OCI-LY1 (cell line): ENCODE measurements around the gene GRIK3.

Experiments used
- H2AFZ ChIP-seq: fragments of 200-600 bp; sonication (generic), shearing (Covaris generic); 2 replicates; pipeline ENCODE4 v1.6.0; 2014; ENCODE audit warnings: antibody characterized with exemption, mild to moderate bottlenecking, low read length
- H3F3A ChIP-seq: fragments of 200-600 bp; sonication (generic), shearing (Covaris generic); 2 replicates; pipeline ENCODE4 v1.6.0; 2014; ENCODE audit warnings: mild to moderate bottlenecking, antibody characterized with exemption, low read length, moderate library complexity; ENCODE audit not compliant: insufficient read depth
- H3K27ac ChIP-seq: fragments of 200-600 bp; sonication (generic); 2 replicates; pipeline ENCODE4 v1.5.1; 2014; ENCODE audit warnings: low read length, mixed run types, mild to moderate bottlenecking, low read depth; ENCODE audit not compliant: poor library complexity, severe bottlenecking
- H3K27me3 ChIP-seq: fragments of 200-600 bp; sonication (generic); 2 replicates; pipeline ENCODE4 v1.6.0; 2014; ENCODE audit warnings: antibody characterized with exemption, mild to moderate bottlenecking, low read length, moderate library complexity; ENCODE audit not compliant: insufficient read depth
- H3K36me3 ChIP-seq: fragments of 200-600 bp; sonication (generic); 2 replicates; pipeline ENCODE4 v1.6.1; 2014; ENCODE audit warnings: mild to moderate bottlenecking, antibody characterized with exemption, low read length, moderate library complexity, mixed read lengths; ENCODE audit not compliant: insufficient read depth
- H3K4me1 ChIP-seq: fragments of 200-600 bp; sonication (generic); 2 replicates; pipeline ENCODE4 v1.5.1; 2014; ENCODE audit warnings: mild to moderate bottlenecking, low read length, moderate library complexity; ENCODE audit not compliant: insufficient read depth, severe bottlenecking
- H3K4me2 ChIP-seq: fragments of 200-600 bp; sonication (generic), shearing (Covaris generic); 2 replicates; pipeline ENCODE4 v1.6.1; 2014; ENCODE audit warnings: low read length
- H3K4me3 ChIP-seq: fragments of 200-600 bp; sonication (generic); 2 replicates; pipeline ENCODE4 v1.5.1; 2014; ENCODE audit warnings: low read length, low read depth, mild to moderate bottlenecking, mixed read lengths; ENCODE audit not compliant: poor library complexity, severe bottlenecking
- H3K79me2 ChIP-seq: fragments of 200-600 bp; shearing (Covaris generic); 2 replicates; pipeline ENCODE4 v1.6.1; 2016; ENCODE audit warnings: mixed run types, low read length, mixed read lengths; ENCODE audit not compliant: insufficient read depth
- H3K9ac ChIP-seq: fragments of 200-600 bp; sonication (generic), shearing (Covaris generic); 2 replicates; pipeline ENCODE4 v1.6.1; 2014; ENCODE audit warnings: mild to moderate bottlenecking, low read length, mixed read lengths
- H3K9me2 ChIP-seq: fragments of 200-600 bp; sonication (generic), shearing (Covaris generic); 2 replicates; pipeline ENCODE4 v1.6.1; 2014; ENCODE audit warnings: low read depth, mild to moderate bottlenecking, low read length, mixed read lengths
- H3K9me3 ChIP-seq: fragments of 200-600 bp; shearing (Covaris generic); 2 replicates; pipeline ENCODE4 v1.6.1; 2014; ENCODE audit warnings: low read length, mixed read lengths
- H4K20me1 ChIP-seq: fragments of 200-600 bp; sonication (generic), shearing (Covaris generic); 2 replicates; pipeline ENCODE4 v1.6.0; 2016; ENCODE audit warnings: mild to moderate bottlenecking, low read length; ENCODE audit not compliant: insufficient read depth
- CTCF ChIP-seq: fragments of 200-600 bp; sonication (generic), shearing (Covaris generic); IDR thresholded peaks from 2 replicates; pipeline ENCODE4 v1.5.1; 2017; ENCODE audit warnings: mild to moderate bottlenecking, antibody characterized with exemption, low read length, moderate library complexity, mixed read lengths
- EZH2 ChIP-seq: fragments of 200-600 bp; sonication (generic), shearing (Covaris generic); IDR thresholded peaks from 2 replicates; pipeline ENCODE4 v1.8.0; 2017; ENCODE audit warnings: borderline replicate concordance, mixed run types, mild to moderate bottlenecking, antibody characterized with exemption, low read length, moderate library complexity, mixed read lengths

The GRIK3 gene

GRCh38 chr1:36824390-36824861, 209.9 kb downstream of the GRIK3 start:
- H3K27me3 ChIP-seq, result 0 out of 2 replicates have a peak, but pooled peaks cover 6% of the 10 kb centered on the region
- H3K27ac ChIP-seq, result no peak overlapping the region
- H3K9me2 ChIP-seq, result no peaks in the 10 kb centered on the region
- no peak overlapping the region for H3K4me2 ChIP-seq
- H3K79me2 ChIP-seq, result no peaks in the 10 kb centered on the region
- H3K4me3 ChIP-seq, result no peak overlapping the region
- no peaks in the 10 kb centered on the region for H4K20me1 ChIP-seq
- no peak overlapping the region for H2AFZ ChIP-seq
- H3K9me3 ChIP-seq, result no peaks in the 10 kb centered on the region
- H3K4me1 ChIP-seq, result no peaks in the 10 kb centered on the region
- H3K9ac ChIP-seq, result no peak overlapping the region
- H3K36me3 ChIP-seq, result no peaks in the 10 kb centered on the region
- H3F3A ChIP-seq, result no peaks in the 10 kb centered on the region
- no peak for TF ChIP-seq CTCF
- TF ChIP-seq EZH2, result no peak

- Histone ChIP-seq H3K36me3 (no peaks in the 10 kb centered on the region), H3K4me2 (no peak overlapping the region), H3K9me3 (no peaks in the 10 kb centered on the region), H3K27ac (no peak overlapping the region), H4K20me1 (no peaks in the 10 kb centered on the region), H2AFZ (no peak overlapping the region), H3K4me3 (no peak overlapping the region), H3K79me2 (no peaks in the 10 kb centered on the region), H3K27me3 (0 out of 2 replicates have a peak, but pooled peaks cover 6% of the 10 kb centered on the region), H3K9ac (no peak overlapping the region), H3K4me1 (no peaks in the 10 kb centered on the region), H3F3A (no peaks in the 10 kb centered on the region), H3K9me2 (no peaks in the 10 kb centered on the region)
- TF ChIP-seq EZH2 (no peak), CTCF (no peak)
These were observed 211.7 kb downstream of the GRIK3 start for GRCh38 chr1:36822648-36823047.

GRCh38 chr1:36821386-36821785, 212.9 kb downstream of the GRIK3 start:
- Histone ChIP-seq H3K4me3 (no peak overlapping the region), H3F3A (no peaks in the 10 kb centered on the region), H3K9me3 (no peaks in the 10 kb centered on the region), H3K27me3 (0 out of 2 replicates have a peak, but pooled peaks cover 6% of the 10 kb centered on the region), H3K27ac (no peak overlapping the region), H3K4me1 (no peaks in the 10 kb centered on the region), H3K4me2 (no peak overlapping the region), H3K79me2 (no peaks in the 10 kb centered on the region), H3K9me2 (no peaks in the 10 kb centered on the region), H4K20me1 (no peaks in the 10 kb centered on the region), H2AFZ (no peak overlapping the region), H3K9ac (no peak overlapping the region), H3K36me3 (no peaks in the 10 kb centered on the region)
- TF ChIP-seq CTCF (no peak), EZH2 (no peak)
